ENCODE measurements around the gene JAKMIP3. TPM values are rescaled to one million over a fixed set of nuclear protein-coding genes. Genes with fewer than 3 reads are reported as not detected.

JAKMIP3 gene
- total RNA-seq, 3 donors from 2014 or later: 0.20 to 1.4 (median 0.24) TPM

DNA sequence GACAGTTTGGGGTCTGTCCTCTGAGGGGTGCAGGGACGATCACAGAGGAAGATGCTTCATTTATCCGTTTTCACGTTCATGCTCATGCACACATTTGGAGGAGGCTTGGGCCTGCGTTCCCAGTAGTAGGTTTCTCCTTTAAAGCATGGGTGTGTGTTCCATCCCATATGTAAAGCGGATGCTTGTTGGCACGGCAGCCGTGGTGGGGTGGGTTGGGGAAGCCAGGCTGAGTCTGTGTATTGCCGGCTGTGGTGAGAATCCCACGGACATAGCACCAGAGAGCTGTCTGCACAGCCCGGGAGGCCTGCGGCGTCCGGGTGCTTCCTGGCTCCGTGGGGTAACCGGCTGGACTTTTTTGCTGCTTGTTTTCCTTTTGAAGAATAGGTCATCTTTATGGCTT is 440 bp downstream of the JAKMIP3 start:
- no peak for DNase-seq
- peak; percentile 12 for ATAC-seq
- H3K9me3 ChIP-seq: no peaks in the 10 kb centered on the region
- intact Hi-C loops (cut with DNase I, micrococcal nuclease): no loop called here
- TF ChIP-seq, protein P1, sequence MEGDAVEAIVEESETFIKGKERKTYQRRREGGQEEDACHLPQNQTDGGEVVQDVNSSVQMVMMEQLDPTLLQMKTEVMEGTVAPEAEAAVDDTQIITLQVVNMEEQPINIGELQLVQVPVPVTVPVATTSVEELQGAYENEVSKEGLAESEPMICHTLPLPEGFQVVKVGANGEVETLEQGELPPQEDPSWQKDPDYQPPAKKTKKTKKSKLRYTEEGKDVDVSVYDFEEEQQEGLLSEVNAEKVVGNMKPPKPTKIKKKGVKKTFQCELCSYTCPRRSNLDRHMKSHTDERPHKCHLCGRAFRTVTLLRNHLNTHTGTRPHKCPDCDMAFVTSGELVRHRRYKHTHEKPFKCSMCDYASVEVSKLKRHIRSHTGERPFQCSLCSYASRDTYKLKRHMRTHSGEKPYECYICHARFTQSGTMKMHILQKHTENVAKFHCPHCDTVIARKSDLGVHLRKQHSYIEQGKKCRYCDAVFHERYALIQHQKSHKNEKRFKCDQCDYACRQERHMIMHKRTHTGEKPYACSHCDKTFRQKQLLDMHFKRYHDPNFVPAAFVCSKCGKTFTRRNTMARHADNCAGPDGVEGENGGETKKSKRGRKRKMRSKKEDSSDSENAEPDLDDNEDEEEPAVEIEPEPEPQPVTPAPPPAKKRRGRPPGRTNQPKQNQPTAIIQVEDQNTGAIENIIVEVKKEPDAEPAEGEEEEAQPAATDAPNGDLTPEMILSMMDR (IDR thresholded peaks at IDR 0.05): no peak
- H3K4me3 ChIP-seq: no peak overlapping the region
- H3K4me1 ChIP-seq (ENCODE audit: low read depth): peaks cover 3% of the 10 kb centered on the region
- H3K36me3 ChIP-seq (ENCODE audit: low read depth): no peaks in the 10 kb centered on the region

DNA sequence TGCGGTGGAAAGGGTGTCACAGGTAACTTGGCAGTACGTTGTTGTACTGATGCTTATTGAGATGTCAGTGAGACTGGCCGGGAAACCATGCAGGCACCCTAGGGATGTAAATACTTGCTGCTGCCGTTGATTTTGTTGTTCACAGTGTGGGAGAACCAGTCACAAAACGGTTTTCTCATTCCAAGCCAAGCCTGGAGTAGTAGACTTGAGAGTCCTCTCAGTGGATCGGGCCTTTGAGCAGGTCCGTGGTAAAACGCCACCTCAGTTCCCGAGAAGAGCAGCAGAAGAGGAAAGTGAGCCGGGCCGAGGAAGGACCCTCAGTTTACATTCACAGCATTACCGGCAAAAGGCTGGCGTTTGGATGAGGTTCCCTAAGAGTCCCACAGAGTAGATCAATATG is 1.1 kb downstream of the JAKMIP3 start:
- DNase-seq: no peak
- Histone ChIP-seq H3K9me3 (no peaks in the 10 kb centered on the region), H3K36me3 (ENCODE audit: low read depth) (no peaks in the 10 kb centered on the region), H3K4me3 (no peak overlapping the region), H3K4me1 (ENCODE audit: low read depth) (peaks cover 3% of the 10 kb centered on the region)
- no peak for ATAC-seq
- TF ChIP-seq, protein P1 (IDR thresholded peaks at IDR 0.05): no peak
- intact Hi-C loops (cut with DNase I, micrococcal nuclease): no loop called here

DNA sequence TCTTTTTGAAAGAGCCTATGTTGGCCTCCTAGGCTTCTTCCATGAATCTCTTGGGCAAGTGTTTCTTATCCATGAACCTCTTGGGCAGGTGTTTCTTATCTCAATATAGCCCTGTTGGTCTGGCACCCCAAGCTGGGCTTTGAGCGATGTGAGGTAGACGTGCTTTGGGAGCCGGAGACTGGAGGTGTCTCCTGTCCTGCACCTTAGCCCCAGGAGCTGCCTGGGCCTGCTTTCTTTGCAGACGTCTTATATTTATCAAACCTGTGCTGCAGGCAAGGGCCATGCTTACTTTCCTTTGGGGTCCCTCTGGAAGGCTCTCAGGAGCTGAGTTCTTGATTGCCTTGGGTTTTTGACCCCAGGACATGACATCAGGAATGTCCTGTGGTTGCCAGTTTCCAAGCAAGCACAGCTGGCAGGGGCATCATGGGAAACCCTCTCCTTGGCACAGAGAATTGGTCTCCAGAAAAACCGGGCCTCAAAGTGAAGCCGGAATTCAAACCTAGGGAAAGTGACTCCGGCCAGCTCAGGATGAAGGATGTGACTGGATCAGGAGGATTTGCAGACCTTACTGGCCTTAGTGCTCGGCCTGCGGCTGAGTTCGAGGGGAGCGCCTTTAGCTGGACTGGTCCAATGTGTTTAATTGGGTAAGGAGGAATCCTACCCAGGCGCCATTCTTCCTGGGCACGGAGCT is 2.8 kb downstream of the JAKMIP3 start:
- TF ChIP-seq, protein P1 (IDR thresholded peaks at IDR 0.05): no peak
- no peaks in the 10 kb centered on the region for H3K36me3 ChIP-seq (ENCODE audit: low read depth)
- H3K9me3 ChIP-seq: no peaks in the 10 kb centered on the region
- H3K4me1 ChIP-seq (ENCODE audit: low read depth): peaks cover 3% of the 10 kb centered on the region
- ATAC-seq (no peak), DNase-seq (no peak)
- H3K4me3 ChIP-seq: no peak overlapping the region
- intact Hi-C loops (cut with DNase I, micrococcal nuclease): no loop called here

DNA sequence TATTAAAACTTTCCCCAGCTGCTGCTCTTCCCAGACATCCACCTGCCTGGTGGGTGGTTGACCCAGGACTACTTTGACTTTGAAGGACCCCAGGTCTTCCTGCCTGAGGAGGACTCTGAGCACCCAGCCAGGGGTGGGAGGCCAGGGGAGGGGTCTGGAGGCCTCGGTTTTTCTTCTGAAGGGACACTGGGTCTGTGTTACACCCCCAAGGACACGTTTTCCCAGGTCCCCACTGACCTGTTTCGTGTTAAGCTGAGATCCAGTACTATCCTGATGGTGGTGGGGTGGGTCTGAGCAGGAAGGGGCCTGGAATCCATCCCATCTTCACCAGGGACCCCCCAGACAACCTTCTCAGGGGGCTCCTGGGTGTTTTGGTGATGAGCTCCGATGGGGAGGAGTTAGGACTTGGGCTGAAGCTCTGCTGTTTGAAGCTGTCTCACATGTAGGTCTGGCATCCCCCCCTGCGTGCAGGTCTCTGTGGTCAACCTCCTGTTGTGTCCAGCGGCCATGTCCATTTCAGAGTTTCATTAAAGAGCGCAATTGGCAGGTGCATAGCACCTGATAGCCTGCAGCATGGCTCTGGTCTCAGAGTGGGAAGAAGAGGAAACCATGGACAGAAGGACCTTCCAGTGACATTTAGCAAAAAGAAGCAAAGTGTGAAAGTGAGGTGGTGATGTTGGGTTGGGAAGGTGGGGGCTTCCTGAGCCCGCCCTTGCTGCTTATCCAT is 3.5 kb downstream of the JAKMIP3 start:
- no peak for ATAC-seq
- peaks cover 3% of the 10 kb centered on the region for H3K4me1 ChIP-seq (ENCODE audit: low read depth)
- DNase-seq: no peak
- no peaks in the 10 kb centered on the region for H3K36me3 ChIP-seq (ENCODE audit: low read depth)
- no peaks in the 10 kb centered on the region for H3K9me3 ChIP-seq
- TF ChIP-seq, protein P1 (IDR thresholded peaks at IDR 0.05): no peak
- H3K4me3 ChIP-seq: no peak overlapping the region
- intact Hi-C loops (cut with DNase I, micrococcal nuclease): no loop called here

DNA sequence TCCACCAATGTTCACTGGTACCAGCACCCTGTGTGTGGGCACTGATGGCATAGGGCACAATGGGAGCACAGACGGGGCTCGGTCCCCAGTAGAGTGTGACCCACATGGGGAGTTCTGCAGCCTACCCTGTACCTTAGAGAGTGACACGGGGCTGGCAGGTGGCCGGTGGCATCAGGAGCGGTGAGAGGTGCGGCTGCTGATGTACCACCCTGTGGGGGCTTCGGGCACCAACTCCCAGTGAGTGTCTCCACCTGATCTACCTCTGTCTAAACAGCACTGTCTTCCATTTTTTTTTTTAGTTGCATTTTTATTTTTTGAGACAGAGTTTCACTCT is 4.1 kb downstream of the JAKMIP3 start:
- ATAC-seq (no peak), DNase-seq (no peak)
- Histone ChIP-seq H3K4me3 (no peak overlapping the region), H3K36me3 (ENCODE audit: low read depth) (no peaks in the 10 kb centered on the region), H3K4me1 (ENCODE audit: low read depth) (peaks cover 3% of the 10 kb centered on the region), H3K9me3 (no peaks in the 10 kb centered on the region)
- intact Hi-C loops (cut with DNase I, micrococcal nuclease): no loop called here
- TF ChIP-seq, protein P1 (IDR thresholded peaks at IDR 0.05): no peak

Measured in mucosa of descending colon (tissue), 3 donors.